GM12801 (cell line): ENCODE data around the gene CAMK2N1.

Experiments
- TF ChIP-seq, protein P1 (sequence below): IDR thresholded peaks from one replicate; pipeline ENCODE4 v1.5.1; 2011; ENCODE audit warnings: control low read depth; ENCODE audit not compliant: insufficient read length; ENCODE audit errors: extremely low read depth

CAMK2N1 gene

GRCh38 chr1:20465187-20465586, 20.8 kb downstream of the CAMK2N1 start:
- TF ChIP-seq, protein P1, sequence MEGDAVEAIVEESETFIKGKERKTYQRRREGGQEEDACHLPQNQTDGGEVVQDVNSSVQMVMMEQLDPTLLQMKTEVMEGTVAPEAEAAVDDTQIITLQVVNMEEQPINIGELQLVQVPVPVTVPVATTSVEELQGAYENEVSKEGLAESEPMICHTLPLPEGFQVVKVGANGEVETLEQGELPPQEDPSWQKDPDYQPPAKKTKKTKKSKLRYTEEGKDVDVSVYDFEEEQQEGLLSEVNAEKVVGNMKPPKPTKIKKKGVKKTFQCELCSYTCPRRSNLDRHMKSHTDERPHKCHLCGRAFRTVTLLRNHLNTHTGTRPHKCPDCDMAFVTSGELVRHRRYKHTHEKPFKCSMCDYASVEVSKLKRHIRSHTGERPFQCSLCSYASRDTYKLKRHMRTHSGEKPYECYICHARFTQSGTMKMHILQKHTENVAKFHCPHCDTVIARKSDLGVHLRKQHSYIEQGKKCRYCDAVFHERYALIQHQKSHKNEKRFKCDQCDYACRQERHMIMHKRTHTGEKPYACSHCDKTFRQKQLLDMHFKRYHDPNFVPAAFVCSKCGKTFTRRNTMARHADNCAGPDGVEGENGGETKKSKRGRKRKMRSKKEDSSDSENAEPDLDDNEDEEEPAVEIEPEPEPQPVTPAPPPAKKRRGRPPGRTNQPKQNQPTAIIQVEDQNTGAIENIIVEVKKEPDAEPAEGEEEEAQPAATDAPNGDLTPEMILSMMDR, result no peak

DNA sequence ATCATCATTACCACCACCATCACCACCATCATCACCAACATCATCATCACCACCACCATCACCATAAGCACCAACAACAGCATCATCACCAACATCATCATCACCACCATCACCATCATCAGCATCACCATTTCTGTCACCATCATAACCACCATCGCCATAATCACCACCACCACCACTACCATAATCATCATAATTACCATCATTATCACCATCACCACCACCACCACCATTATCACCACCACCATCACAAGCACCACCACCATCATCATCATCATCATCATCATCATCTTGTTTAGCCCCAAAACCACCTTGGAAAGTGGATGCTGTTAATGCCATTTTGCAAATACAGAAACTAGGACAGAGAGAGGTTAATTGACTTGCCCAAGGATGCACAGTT, 22.5 kb downstream of the CAMK2N1 start:
- TF ChIP-seq, protein P1, result no peak

DNA sequence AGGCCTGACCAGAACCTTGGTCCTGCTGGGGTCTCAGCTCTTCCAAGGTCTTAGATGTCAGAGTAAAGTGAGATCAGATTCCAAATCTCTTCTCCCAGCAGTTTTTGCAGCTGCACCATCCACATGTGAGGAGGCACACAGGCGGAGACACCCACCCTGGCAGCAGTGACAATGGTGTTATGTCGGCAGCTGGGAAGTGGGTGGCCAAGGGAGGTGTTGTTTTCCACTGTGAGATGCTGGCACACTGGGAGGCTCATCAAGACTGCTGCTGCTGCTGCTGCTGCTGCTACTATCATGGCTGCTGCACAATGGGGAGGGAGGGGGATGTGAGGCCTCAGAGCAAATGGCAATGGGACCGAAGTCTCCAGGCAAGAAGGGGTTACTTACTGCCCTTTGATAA, 23.6 kb downstream of the CAMK2N1 start:
- TF ChIP-seq, protein P1, result no peak

GRCh38 chr1:20458717-20459116, 27.3 kb downstream of the CAMK2N1 start:
- TF ChIP-seq, protein P1, result no peak

- TF ChIP-seq, protein P1, result no peak
Observed at GRCh38 chr1:20454004-20454403, 32.0 kb downstream of the CAMK2N1 start.

DNA sequence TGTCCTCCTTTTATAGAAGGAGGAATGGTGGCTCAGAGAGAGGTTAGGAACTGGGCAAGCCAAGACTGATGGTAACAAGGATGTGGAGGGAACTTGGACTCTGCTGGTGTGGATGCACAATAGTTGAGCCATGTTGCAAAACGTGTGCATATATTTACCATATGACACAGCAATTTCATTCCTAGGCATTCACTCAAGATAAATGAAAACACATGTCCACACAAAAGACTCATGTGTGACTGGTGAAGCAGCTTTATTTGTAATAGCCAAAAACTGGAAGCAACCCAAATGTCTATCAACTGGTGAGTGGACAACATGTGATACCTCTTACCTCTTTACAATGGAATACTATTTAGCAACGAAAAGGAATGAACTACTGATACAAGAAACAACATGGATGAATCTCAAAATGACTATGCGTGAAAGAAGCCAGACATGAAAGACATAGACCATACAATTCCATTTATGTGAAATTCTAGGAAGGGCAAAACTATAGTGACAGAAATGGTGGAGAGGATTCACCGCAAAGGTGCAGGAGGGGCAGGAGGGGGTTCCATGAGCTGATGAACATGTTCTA, 36.2 kb downstream of the CAMK2N1 start:
- TF ChIP-seq, protein P1, result no peak

DNA sequence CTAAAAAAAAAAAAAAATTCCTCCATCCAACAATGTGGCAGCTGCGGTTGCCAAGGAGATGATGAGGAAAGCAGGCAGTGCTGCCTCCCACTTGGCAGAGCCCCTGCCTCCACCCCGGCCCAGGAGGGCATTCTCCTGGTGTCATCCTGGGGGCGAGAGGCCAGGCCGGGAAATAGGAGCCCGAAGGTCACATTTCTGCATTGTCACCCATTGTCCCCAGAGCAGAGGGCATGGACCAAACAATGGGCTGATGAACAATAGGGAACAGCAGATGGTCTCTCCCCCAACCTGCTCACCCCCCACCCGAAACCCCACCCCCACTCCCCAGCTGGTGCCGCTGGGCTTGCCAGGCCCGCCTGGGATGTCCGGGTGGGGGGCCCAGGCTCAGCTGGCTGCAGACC, 37.3 kb downstream of the CAMK2N1 start:
- TF ChIP-seq, protein P1, result no peak

GRCh38 chr1:20447794-20448193, 38.2 kb downstream of the CAMK2N1 start:
- TF ChIP-seq, protein P1, result no peak
